Hepatocyte (in vitro differentiated cells): Measurements from ENCODE around the gene LBX1. TPM values are rescaled to one million over a fixed set of nuclear protein-coding genes. Genes with fewer than 3 reads are reported as not detected.
"Not testable (repeated sequence)": the region's sequence is repeated elsewhere in the genome, so short reads cannot be mapped to it uniquely, and the experiment has no call there.

Source experiments
- DNase-seq: peaks from one replicate; pipeline ENCODE4 v3.0.0-alpha.2; 2016; ENCODE audit warnings: low spot score
- H2AFZ ChIP-seq: fragments of 200-600 bp; sonication (generic); 2 replicates; pipeline ENCODE4 v1.6.0; 2016; ENCODE audit warnings: antibody characterized with exemption, mild to moderate bottlenecking
- H3K27ac ChIP-seq: fragments of 200-600 bp; sonication (generic); 2 replicates; pipeline ENCODE4 v1.5.1; 2016; ENCODE audit warnings: mild to moderate bottlenecking
- H3K27me3 ChIP-seq: fragments of 200-600 bp; sonication (generic); 2 replicates; pipeline ENCODE4 v1.6.1; 2016
- H3K36me3 ChIP-seq: fragments of 200-600 bp; sonication (generic); replicated peaks from 2 replicates; pipeline ENCODE4 v1.5.1; 2016; ENCODE audit warnings: low read depth; ENCODE audit not compliant: insufficient read depth
- H3K4me1 ChIP-seq: fragments of 200-600 bp; sonication (generic); 2 replicates; pipeline ENCODE4 v1.5.1; 2016; ENCODE audit warnings: mild to moderate bottlenecking, moderate library complexity; ENCODE audit not compliant: insufficient read depth
- H3K4me2 ChIP-seq: fragments of 200-600 bp; sonication (generic); 2 replicates; pipeline ENCODE4 v1.6.0; 2016
- H3K4me3 ChIP-seq: fragments of 200-600 bp; sonication (generic); 2 replicates; pipeline ENCODE4 v1.5.1; 2016; ENCODE audit warnings: mild to moderate bottlenecking
- H3K79me2 ChIP-seq: fragments of 200-600 bp; sonication (generic); 2 replicates; pipeline ENCODE4 v1.6.0; 2017; ENCODE audit warnings: mild to moderate bottlenecking
- H3K9me2 ChIP-seq: fragments of 200-600 bp; sonication (generic); replicated peaks from 2 replicates; pipeline ENCODE4 v1.6.0; 2017; ENCODE audit warnings: mild to moderate bottlenecking; ENCODE audit not compliant: insufficient read depth
- H3K9me3 ChIP-seq: fragments of 200-600 bp; sonication (generic); 2 replicates; pipeline ENCODE4 v1.5.1; 2016; ENCODE audit warnings: low read depth, mild to moderate bottlenecking
- H4K20me1 ChIP-seq: fragments of 200-600 bp; sonication (generic); 2 replicates; pipeline ENCODE4 v1.6.0; 2016; ENCODE audit warnings: mild to moderate bottlenecking; ENCODE audit not compliant: insufficient read depth, poor library complexity, severe bottlenecking
- EZH2 ChIP-seq: fragments of 200-600 bp; sonication (generic); IDR thresholded peaks from 2 replicates; pipeline ENCODE4 v1.6.1; 2016; ENCODE audit warnings: antibody characterized with exemption, mild to moderate bottlenecking, borderline replicate concordance
- EZH2phosphoT487 ChIP-seq: fragments of 200-600 bp; sonication (generic); IDR thresholded peaks from one replicate; pipeline ENCODE4 v1.6.1; 2018; ENCODE audit warnings: antibody characterized with exemption, mild to moderate bottlenecking, low read depth, moderate library complexity; ENCODE audit not compliant: unreplicated experiment, severe bottlenecking
- WGBS: methylation state at CpG from one replicate; pipeline ENCODE4 v1.1.6; 2016; ENCODE audit warnings: low lambda C conversion rate; ENCODE audit errors: missing lambda C conversion rate; 5-methylcytosine and 5-hydroxymethylcytosine counted together
- polyA plus RNA-seq: library from polyadenylated mRNA; unstranded; fragments of >200 nt; fragmentation: Nextera tagmentation; extraction: Ambion mirVana; gene quantifications from 2 replicates; pipeline ENCODE4 v1.2.1, GENCODE V29; 2016
- total RNA-seq: library from RNA; depleted of rRNA; stranded (reverse); fragments of >200 nt; gene quantifications from 2 replicates; pipeline ENCODE4 v1.2.3, GENCODE V29; 2014
- TF ChIP-seq, protein P1 (sequence below): fragments of 200-600 bp; sonication (generic); IDR thresholded peaks from 2 replicates; pipeline ENCODE4 v1.5.1; 2016; ENCODE audit warnings: antibody characterized with exemption, mild to moderate bottlenecking; ENCODE audit not compliant: poor library complexity

Gene LBX1
- total and polyA plus RNA-seq, 2 experiments from 2014 or later = not detected

DNA sequence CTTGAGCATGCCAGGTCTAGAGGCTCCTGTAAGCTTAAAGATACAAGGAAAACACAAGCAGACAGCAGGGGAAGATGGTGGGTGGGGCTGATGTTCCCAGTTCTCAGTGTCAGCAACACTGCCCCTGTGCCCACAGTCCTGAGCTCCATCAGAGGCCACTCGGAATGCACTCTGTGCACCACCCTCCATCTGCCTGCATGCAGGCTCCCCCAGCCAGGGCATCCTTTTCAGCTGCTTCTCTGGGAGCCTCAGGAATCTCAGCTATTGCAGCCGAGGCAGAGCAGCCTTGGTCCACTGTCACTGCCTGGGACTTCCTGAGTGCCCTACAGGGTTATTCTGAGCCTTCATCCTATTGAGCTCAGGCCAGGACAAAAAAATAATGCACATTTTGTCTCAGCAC is 22.2 kb downstream of the LBX1 start:
- peaks cover 59% of the 10 kb centered on the region for H3K27me3 ChIP-seq

DNA sequence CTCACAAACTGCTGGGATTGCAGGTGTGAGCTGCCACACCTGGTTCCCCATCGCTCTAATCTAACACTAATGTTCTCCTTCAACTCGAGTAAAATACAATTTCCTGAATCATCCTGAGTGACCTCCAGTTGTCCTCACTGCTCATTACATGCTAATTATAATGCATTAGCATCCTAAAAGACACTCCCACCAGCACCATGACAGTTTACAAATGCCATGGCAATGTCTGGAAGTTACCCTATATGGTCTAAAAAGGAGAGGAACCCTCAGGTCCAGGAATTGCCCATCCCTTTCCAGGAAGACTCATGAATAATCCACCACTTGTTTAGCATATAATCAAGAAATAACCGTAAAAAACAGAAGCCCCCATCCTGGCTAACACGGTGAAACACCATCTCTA is 26.6 kb downstream of the LBX1 start:
- H3K79me2 ChIP-seq, H4K20me1 ChIP-seq, H3K4me3 ChIP-seq, DNase-seq, H3K4me2 ChIP-seq, H3K27ac ChIP-seq, H3K4me1 ChIP-seq, H3K36me3 ChIP-seq, H3K9me3 ChIP-seq, H2AFZ ChIP-seq, H3K9me2 ChIP-seq: not testable (repeated sequence)
- H3K27me3 ChIP-seq = peaks cover 29% of the 10 kb centered on the region
- 80% methylated on average over 4 of the region's 4 CpGs for WGBS

More for the DNA sequence above, 22.2 kb downstream of the LBX1 start:
- Histone ChIP-seq H3K4me1 (no peaks in the 10 kb centered on the region), H3K9me2 (no peaks in the 10 kb centered on the region), H3K9me3 (no peaks in the 10 kb centered on the region), H3K36me3 (no peaks in the 10 kb centered on the region), H3K4me3 (no peak overlapping the region), H4K20me1 (no peaks in the 10 kb centered on the region), H3K27ac (no peak overlapping the region), H3K4me2 (no peak overlapping the region), H2AFZ (no peak overlapping the region), H3K79me2 (no peaks in the 10 kb centered on the region)
- 68% methylated on average over 2 of the region's 2 CpGs for WGBS
- TF ChIP-seq EZH2 = no peak
- TF ChIP-seq EZH2phosphoT487 = no peak
- TF ChIP-seq, protein P1, sequence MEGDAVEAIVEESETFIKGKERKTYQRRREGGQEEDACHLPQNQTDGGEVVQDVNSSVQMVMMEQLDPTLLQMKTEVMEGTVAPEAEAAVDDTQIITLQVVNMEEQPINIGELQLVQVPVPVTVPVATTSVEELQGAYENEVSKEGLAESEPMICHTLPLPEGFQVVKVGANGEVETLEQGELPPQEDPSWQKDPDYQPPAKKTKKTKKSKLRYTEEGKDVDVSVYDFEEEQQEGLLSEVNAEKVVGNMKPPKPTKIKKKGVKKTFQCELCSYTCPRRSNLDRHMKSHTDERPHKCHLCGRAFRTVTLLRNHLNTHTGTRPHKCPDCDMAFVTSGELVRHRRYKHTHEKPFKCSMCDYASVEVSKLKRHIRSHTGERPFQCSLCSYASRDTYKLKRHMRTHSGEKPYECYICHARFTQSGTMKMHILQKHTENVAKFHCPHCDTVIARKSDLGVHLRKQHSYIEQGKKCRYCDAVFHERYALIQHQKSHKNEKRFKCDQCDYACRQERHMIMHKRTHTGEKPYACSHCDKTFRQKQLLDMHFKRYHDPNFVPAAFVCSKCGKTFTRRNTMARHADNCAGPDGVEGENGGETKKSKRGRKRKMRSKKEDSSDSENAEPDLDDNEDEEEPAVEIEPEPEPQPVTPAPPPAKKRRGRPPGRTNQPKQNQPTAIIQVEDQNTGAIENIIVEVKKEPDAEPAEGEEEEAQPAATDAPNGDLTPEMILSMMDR = no peak
- DNase-seq = no peak

- 89% methylated on average over 8 of the region's 8 CpGs for WGBS
These were observed 30.8 kb downstream of the LBX1 start for GRCh38 chr10:101198326-101198977.

DNA sequence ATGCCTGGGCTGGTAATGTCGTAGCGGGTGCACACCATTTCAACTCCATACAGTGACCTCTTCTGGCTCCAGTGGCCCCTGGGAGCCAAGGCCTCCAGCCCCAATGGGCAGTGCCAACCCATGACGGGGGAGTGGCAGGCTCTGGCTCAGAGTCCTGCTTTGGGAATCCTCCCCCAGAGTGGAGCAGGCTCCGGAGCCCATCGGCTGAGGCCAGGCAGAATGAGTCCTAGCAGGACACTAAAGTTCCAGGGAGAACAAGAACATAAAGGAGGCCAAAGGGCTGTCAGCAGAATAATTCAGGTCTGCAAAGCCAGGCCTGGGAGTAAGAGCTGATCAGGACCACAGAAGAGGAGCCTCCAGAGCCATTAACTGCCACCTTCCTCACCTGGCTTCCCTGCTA is 33.3 kb downstream of the LBX1 start:
- DNase-seq = no peak
- Histone ChIP-seq H3K9me2 (no peaks in the 10 kb centered on the region), H2AFZ (no peak overlapping the region), H3K4me3 (no peak overlapping the region), H3K79me2 (no peaks in the 10 kb centered on the region), H3K36me3 (no peaks in the 10 kb centered on the region), H3K27me3 (peaks cover 30% of the 10 kb centered on the region), H3K4me2 (no peak overlapping the region), H3K27ac (no peak overlapping the region), H4K20me1 (no peaks in the 10 kb centered on the region), H3K4me1 (no peaks in the 10 kb centered on the region), H3K9me3 (no peaks in the 10 kb centered on the region)
- WGBS = 91% methylated on average over 5 of the region's 5 CpGs
- TF ChIP-seq, protein P1 = no peak
- TF ChIP-seq EZH2 (no peak), EZH2phosphoT487 (no peak)

More at GRCh38 chr10:101198326-101198977, 30.8 kb downstream of the LBX1 start:
- H3K4me3 ChIP-seq, H3K9me2 ChIP-seq, H3K79me2 ChIP-seq, H2AFZ ChIP-seq, H3K27ac ChIP-seq, DNase-seq, H3K4me2 ChIP-seq, H4K20me1 ChIP-seq, H3K4me1 ChIP-seq, H3K36me3 ChIP-seq, H3K9me3 ChIP-seq: not testable (repeated sequence)
- peaks cover 30% of the 10 kb centered on the region for H3K27me3 ChIP-seq
